CD8-positive, alpha-beta memory T cell (primary cell): Measurements from ENCODE around the gene ZNF343. TPM values are rescaled to one million over a fixed set of nuclear protein-coding genes. Genes with fewer than 3 reads are reported as not detected.

ENCODE experiments used
- CTCF ChIA-PET: fragments of 350-600 bp; sonication (Branson Sonifier 250); formaldehyde crosslinking; loops from one replicate; lab custom pipeline; 2021; ENCODE audit warnings: antibody characterized with exemption; lab: Charles Lee
- POLR2A ChIA-PET: fragments of 350-600 bp; sonication (Branson Sonifier 250); formaldehyde crosslinking; loops from one replicate; lab custom pipeline; 2021; ENCODE audit warnings: antibody characterized with exemption; lab: Charles Lee
- DNase-seq, 5 donors: peaks; one replicate each; pipeline versions ENCODE4 v3.0.0 to v3.0.0-alpha.2; 2020 to 2022; ENCODE audit warnings: mixed read lengths in 1 of 5
- H3K27ac ChIP-seq: one replicate; pipeline ENCODE4 v1.7.0; 2013; ENCODE audit warnings: low read depth, mild to moderate bottlenecking, low read length, moderate library complexity
- H3K27me3 ChIP-seq: 2 replicates; pipeline ENCODE4 v1.7.0; 2013; ENCODE audit warnings: low read length, mild to moderate bottlenecking; ENCODE audit not compliant: insufficient read depth, poor library complexity, severe bottlenecking
- H3K36me3 ChIP-seq: 2 replicates; pipeline ENCODE4 v1.7.0; 2013; ENCODE audit warnings: mild to moderate bottlenecking, low read length, moderate library complexity; ENCODE audit not compliant: insufficient read depth
- H3K4me1 ChIP-seq: 2 replicates; pipeline ENCODE4 v1.7.0; 2013; ENCODE audit warnings: mild to moderate bottlenecking, low read length, moderate library complexity; ENCODE audit not compliant: insufficient read depth
- H3K4me3 ChIP-seq: 2 replicates; pipeline ENCODE4 v1.7.0; 2013; ENCODE audit warnings: mild to moderate bottlenecking, low read length
- H3K9me3 ChIP-seq: 2 replicates; pipeline ENCODE4 v1.7.0; 2013; ENCODE audit warnings: mild to moderate bottlenecking, low read length
- H3K27ac Mint-ChIP-seq, 8 donors: one replicate each; pipeline ENCODE4 v1.8.0; 2020 to 2021; ENCODE audit warnings: mixed read lengths in 8 of 8, mild to moderate bottlenecking in 6 of 8, inconsistent platforms in 3 of 8, moderate library complexity in 3 of 8
- H3K27me3 Mint-ChIP-seq, 2 donors: one replicate each; pipeline ENCODE4 v1.8.0; 2020 to 2021; ENCODE audit warnings: mixed read lengths in 2 of 2, mild to moderate bottlenecking in 1 of 2, moderate library complexity in 1 of 2
- H3K36me3 Mint-ChIP-seq, 3 donors: one replicate each; pipeline ENCODE4 v1.8.0; 2020 to 2021; ENCODE audit warnings: mixed read lengths in 3 of 3, inconsistent platforms in 1 of 3, mild to moderate bottlenecking in 1 of 3
- H3K4me1 Mint-ChIP-seq, 3 donors: one replicate each; pipeline ENCODE4 v1.8.0; 2020 to 2021; ENCODE audit warnings: mixed read lengths in 3 of 3, inconsistent platforms in 1 of 3, mild to moderate bottlenecking in 1 of 3
- H3K4me3 Mint-ChIP-seq, 7 donors: one replicate each; pipeline ENCODE4 v1.8.0; 2020 to 2021; ENCODE audit warnings: mixed read lengths in 7 of 7, mild to moderate bottlenecking in 6 of 7, moderate library complexity in 4 of 7, inconsistent platforms in 2 of 7
- H3K9me3 Mint-ChIP-seq, 5 donors: one replicate each; pipeline ENCODE4 v1.8.0; 2020 to 2022; ENCODE audit warnings: mixed read lengths in 5 of 5, mild to moderate bottlenecking in 3 of 5, moderate library complexity in 2 of 5, inconsistent platforms in 1 of 5
- polyA plus RNA-seq: library from polyadenylated mRNA; unstranded; fragments of 300-500 nt; fragmentation: Illumina TruSeq; gene quantifications from one replicate; pipeline ENCODE4 v1.2.3, GENCODE V29; 2021
- total RNA-seq, 2 experiments: library from RNA; stranded (reverse); gene quantifications; one replicate each; pipeline ENCODE4 v1.2.3, GENCODE V29; 2021

ZNF343 gene
- total and polyA plus RNA-seq, 3 experiments from 2014 or later, result 4.3 to 11.3 (median 11.3) TPM

DNA sequence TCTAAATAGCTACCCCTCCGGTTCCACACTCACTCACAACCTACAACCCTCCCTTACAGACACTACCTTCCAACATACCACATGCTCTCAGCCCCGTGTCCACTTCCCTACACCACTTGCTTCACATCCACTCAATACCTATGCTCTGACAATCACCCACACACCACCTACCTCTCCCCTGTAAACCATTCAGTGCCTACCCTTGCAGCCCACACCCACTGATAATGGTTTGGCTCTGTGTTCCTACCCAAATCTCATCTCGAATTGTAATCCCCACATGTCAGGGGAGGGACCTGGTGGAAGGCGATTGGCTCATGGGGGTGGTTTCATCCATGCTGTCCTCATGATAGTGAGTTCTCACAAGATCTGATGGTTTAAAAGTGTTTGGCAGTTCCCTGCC lies 9.8 kb upstream of the ZNF343 start:
- CTCF ChIA-PET, result no interaction called here
- Mint-ChIP-seq H3K9me3 (no peaks in the 10 kb centered on the region), H3K27me3 (peaks cover 2 to 4% of the 10 kb centered on the region in 2 donors)

DNA sequence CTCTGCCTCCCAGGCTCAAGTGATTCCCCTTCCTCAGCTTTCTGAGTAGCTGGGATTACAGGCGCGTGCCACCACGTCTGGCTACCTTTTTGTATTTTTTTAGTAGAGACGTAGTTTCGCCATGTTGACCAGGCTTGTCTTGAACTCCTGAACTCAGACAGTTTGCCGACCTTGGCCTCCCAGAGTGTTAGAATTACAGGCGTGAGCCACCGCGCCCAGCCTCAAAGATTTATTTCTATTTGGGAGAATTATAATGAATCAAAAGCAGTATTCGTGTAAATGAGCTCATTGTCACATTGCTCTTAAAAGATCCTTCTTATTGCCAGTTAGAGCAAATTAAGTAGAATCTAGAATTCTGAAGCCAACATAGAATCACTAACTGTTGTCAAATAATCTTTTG lies 9.4 kb upstream of the ZNF343 start:
- H3K27ac ChIP-seq, result no peak overlapping the region
- DNase-seq, result no peak
- ChIA-PET POLR2A (no interaction called here), CTCF (no interaction called here)
- no peaks in the 10 kb centered on the region for H3K27me3 ChIP-seq
- Mint-ChIP-seq H3K27ac (no peak overlapping the region), H3K27me3 (peaks cover 2 to 8% of the 10 kb centered on the region in 2 donors), H3K4me1 (peaks cover 3 to 4% (median 4%) of the 10 kb centered on the region in 3 donors), H3K36me3 (no peaks in the 10 kb centered on the region), H3K4me3 (no peak overlapping the region), H3K9me3 (no peaks in the 10 kb centered on the region)
- no peaks in the 10 kb centered on the region for H3K9me3 ChIP-seq
- H3K4me1 ChIP-seq, result no peaks in the 10 kb centered on the region
- no peaks in the 10 kb centered on the region for H3K36me3 ChIP-seq
- no peak overlapping the region for H3K4me3 ChIP-seq

More for the DNA sequence above, 9.8 kb upstream of the ZNF343 start:
- Histone ChIP-seq H3K36me3 (no peaks in the 10 kb centered on the region), H3K4me3 (no peak overlapping the region), H3K9me3 (no peaks in the 10 kb centered on the region), H3K27me3 (no peaks in the 10 kb centered on the region), H3K27ac (no peak overlapping the region), H3K4me1 (no peaks in the 10 kb centered on the region)
- Mint-ChIP-seq H3K4me1 (peaks cover 3 to 4% (median 4%) of the 10 kb centered on the region in 3 donors), H3K4me3 (no peak overlapping the region), H3K36me3 (no peaks in the 10 kb centered on the region), H3K27ac (no peak overlapping the region)
- no peak for DNase-seq
- POLR2A ChIA-PET, result no interaction called here

DNA sequence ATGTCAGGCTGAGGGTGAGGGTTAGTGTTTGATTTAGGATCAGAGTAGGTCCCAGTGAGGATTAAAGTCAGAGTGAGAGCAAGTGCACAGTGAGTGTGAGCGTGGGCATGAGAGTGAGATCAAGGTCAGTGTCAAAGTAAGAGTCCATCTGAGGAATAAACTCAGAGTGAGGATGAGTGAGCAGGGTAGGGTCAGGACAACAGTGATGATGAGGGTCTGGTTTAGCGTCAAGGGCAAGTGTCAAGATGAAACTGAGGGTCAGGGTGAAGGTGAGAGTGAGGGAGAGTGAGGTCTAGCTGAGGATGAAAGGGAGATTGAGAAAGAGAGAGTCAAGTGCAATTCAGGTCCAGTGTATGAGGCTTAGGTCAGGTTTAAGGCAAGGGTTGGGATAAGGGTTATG lies 7.7 kb upstream of the ZNF343 start:
- Histone ChIP-seq H3K4me3 (no peak overlapping the region), H3K4me1 (no peaks in the 10 kb centered on the region), H3K27me3 (no peaks in the 10 kb centered on the region), H3K36me3 (no peaks in the 10 kb centered on the region), H3K27ac (no peak overlapping the region), H3K9me3 (no peaks in the 10 kb centered on the region)
- ChIA-PET CTCF (no interaction called here), POLR2A (no interaction called here)
- H3K36me3 Mint-ChIP-seq, result peaks cover 0 to 2% (median 0%) of the 10 kb centered on the region in 3 donors
- no peaks in the 10 kb centered on the region for H3K9me3 Mint-ChIP-seq
- no peak overlapping the region for H3K4me3 Mint-ChIP-seq
- DNase-seq, result no peak
- H3K27me3 Mint-ChIP-seq, result peaks cover 2 to 22% of the 10 kb centered on the region in 2 donors
- peaks cover under 1% of the 10 kb centered on the region in 3 donors for H3K4me1 Mint-ChIP-seq
- no peak overlapping the region for H3K27ac Mint-ChIP-seq

DNA sequence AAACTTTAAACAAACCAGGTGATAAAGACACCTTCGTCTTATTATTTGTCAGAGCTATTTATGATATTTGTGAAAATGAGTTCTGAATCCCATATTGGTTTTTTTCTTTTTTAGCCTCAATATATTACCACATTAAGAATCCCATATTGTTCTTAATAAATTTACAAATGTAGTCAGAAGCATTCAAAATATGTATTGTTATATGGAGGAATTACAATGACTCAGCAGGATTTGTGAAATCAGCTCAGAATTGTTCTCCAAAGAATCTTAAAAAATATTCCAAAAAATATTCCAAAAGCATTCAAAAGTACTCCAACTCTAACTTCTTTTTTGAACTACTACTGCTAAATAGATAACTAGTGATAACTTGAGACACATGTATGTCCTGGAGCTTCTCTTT lies 6.5 kb upstream of the ZNF343 start:
- Mint-ChIP-seq H3K27me3 (peaks cover 7 to 30% of the 10 kb centered on the region in 2 donors), H3K9me3 (no peaks in the 10 kb centered on the region), H3K27ac (no peak overlapping the region), H3K4me3 (no peak overlapping the region), H3K4me1 (no peaks in the 10 kb centered on the region), H3K36me3 (peaks cover 0 to 2% (median 0%) of the 10 kb centered on the region in 3 donors)
- POLR2A ChIA-PET, result no interaction called here
- H3K27me3 ChIP-seq, result no peaks in the 10 kb centered on the region
- CTCF ChIA-PET, result interaction anchor here (8.8 kb wide), 1 partner anchor 8 kb away, joined by 89 read pairs; no protein-coding TSS in a partner anchor
- H3K9me3 ChIP-seq, result no peaks in the 10 kb centered on the region
- no peak for DNase-seq
- H3K27ac ChIP-seq, result no peak overlapping the region
- H3K4me3 ChIP-seq, result no peak overlapping the region
- H3K4me1 ChIP-seq, result no peaks in the 10 kb centered on the region
- no peaks in the 10 kb centered on the region for H3K36me3 ChIP-seq

DNA sequence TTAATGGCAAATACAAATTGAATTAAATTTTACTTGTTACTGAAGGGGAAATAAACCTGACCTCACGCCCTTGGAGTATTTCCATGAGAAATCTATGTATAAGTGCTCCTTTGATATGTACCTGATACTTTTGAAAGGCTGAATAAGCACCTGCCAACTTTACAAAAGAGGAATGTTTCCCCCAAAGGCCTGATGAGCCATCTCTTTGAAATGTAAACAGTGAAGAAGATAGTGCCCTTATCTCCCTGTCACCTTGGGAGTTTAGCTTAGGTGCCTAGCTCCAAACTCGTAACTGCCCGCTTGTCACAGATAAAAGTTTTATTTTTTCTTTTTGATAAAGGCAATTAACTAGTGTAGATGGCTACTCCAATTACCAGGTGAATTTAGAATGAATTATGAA lies 1.1 kb upstream of the ZNF343 start:
- Histone ChIP-seq H3K27ac (no peak overlapping the region), H3K36me3 (no peaks in the 10 kb centered on the region), H3K4me3 (no peak overlapping the region), H3K4me1 (peaks cover 15% of the 10 kb centered on the region), H3K27me3 (no peaks in the 10 kb centered on the region), H3K9me3 (no peaks in the 10 kb centered on the region)
- POLR2A ChIA-PET, result no interaction called here
- peak overlapping the region in 3 of 7 donors; percentile 34 to 90 (median 48) for H3K4me3 Mint-ChIP-seq
- H3K9me3 Mint-ChIP-seq, result no peaks in the 10 kb centered on the region
- peaks cover 0 to 6% (median 2%) of the 10 kb centered on the region in 3 donors for H3K36me3 Mint-ChIP-seq
- H3K4me1 Mint-ChIP-seq, result peaks cover 16 to 25% (median 18%) of the 10 kb centered on the region in 3 donors
- CTCF ChIA-PET, result interaction anchor here (8.8 kb wide), 1 partner anchor 13 kb away, joined by 89 read pairs; no protein-coding TSS in a partner anchor
- peaks cover 7 to 30% of the 10 kb centered on the region in 2 donors for H3K27me3 Mint-ChIP-seq
- no peak overlapping the region for H3K27ac Mint-ChIP-seq
- DNase-seq, result no peak

DNA sequence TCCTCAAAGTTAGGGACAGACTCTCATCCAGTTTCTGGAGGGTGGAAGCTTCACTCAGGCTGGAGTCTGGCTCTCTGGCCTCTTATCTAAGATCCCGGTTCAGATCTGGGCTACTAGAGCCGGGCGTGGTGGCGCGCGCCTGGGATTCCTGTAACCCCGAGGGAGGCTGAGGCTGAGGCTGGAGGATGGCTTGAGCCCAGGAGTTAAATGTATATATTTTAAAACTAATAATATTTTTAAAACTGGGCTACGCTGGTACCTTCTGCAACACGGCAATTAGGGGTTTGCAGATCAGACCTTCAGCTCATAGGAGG lies 710 bp upstream of the ZNF343 start:
- H3K36me3 Mint-ChIP-seq, result peaks cover 0 to 6% (median 2%) of the 10 kb centered on the region in 3 donors
- DNase-seq, result no peak
- ChIA-PET CTCF (interaction anchor here (8.8 kb wide), 1 partner anchor 13 kb away, joined by 89 read pairs; no protein-coding TSS in a partner anchor), POLR2A (interaction anchor here (0.6 kb wide), 1 partner anchor 40 kb away, joined by 3 read pairs; no protein-coding TSS in a partner anchor)
- Histone ChIP-seq H3K27me3 (no peaks in the 10 kb centered on the region), H3K9me3 (no peaks in the 10 kb centered on the region), H3K36me3 (no peaks in the 10 kb centered on the region), H3K27ac (peak overlapping the region; percentile 74), H3K4me1 (peaks cover 15% of the 10 kb centered on the region), H3K4me3 (peak overlapping the region; percentile 78)
- peaks cover 7 to 30% of the 10 kb centered on the region in 2 donors for H3K27me3 Mint-ChIP-seq
- H3K9me3 Mint-ChIP-seq, result no peaks in the 10 kb centered on the region
- peak overlapping the region; percentile 90 to 100 (median 98) for H3K4me3 Mint-ChIP-seq
- H3K27ac Mint-ChIP-seq, result peak overlapping the region in 7 of 8 donors; percentile 77 to 97 (median 94)
- H3K4me1 Mint-ChIP-seq, result peaks cover 16 to 25% (median 18%) of the 10 kb centered on the region in 3 donors

DNA sequence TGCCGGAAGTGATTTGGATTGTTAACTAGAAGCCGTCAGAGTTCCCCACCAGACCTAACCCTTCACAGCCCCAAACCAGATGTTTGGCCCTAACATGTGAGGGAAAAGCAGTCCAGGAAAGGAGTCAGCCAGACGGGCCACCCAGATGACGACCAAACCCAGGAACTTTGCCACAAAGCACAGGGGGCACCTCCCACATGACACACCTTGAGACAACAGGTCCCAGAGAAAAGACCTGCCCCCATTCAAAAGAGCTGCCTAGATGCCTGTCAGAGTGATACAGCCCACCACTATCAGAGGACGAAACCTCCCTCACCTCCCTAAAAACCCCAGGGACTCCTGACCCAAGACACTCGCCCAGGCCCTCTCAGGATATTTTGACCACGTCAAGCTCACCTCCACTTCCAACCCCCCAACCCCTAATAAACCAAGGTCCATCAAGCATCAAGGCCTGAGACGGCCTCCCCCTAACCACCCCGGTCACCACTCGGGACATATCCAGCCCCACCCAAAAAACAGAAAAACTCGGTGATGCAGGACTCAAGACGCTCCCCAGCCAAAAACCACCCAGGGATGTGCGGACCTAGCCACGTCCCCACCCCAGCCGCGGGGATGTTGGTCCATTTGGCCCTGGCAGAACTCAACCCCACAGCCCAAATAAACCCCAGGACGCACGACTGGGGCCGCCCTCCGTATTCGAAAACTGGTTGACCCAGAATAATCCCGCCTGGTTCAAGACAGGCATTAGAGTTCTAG lies 662 bp downstream of the ZNF343 start:
- peak overlapping the region; percentile 78 for H3K4me3 ChIP-seq
- CTCF ChIA-PET, result interaction anchor here (1.2 to 8.8 kb wide), 2 partner anchors 15 to 144 kb away, joined by 5 to 89 read pairs; partner anchors contain the start of gene NOP56
- H3K9me3 Mint-ChIP-seq, result no peaks in the 10 kb centered on the region
- H3K27me3 Mint-ChIP-seq, result peaks cover 6 to 21% of the 10 kb centered on the region in 2 donors
- H3K27me3 ChIP-seq, result no peaks in the 10 kb centered on the region
- peaks cover 20 to 25% (median 24%) of the 10 kb centered on the region in 3 donors for H3K4me1 Mint-ChIP-seq
- peak overlapping the region; percentile 90 to 100 (median 98) for H3K4me3 Mint-ChIP-seq
- H3K9me3 ChIP-seq, result no peaks in the 10 kb centered on the region
- H3K4me1 ChIP-seq, result peaks cover 15% of the 10 kb centered on the region
- H3K27ac Mint-ChIP-seq, result peak overlapping the region; percentile 50 to 99 (median 88)
- POLR2A ChIA-PET, result interaction anchor here (0.9 to 1.5 kb wide), 2 partner anchors 14 to 37 kb away, joined by 4 read pairs; partner anchors contain the start of gene SNRPB
- no peaks in the 10 kb centered on the region for H3K36me3 ChIP-seq
- peaks cover 0 to 6% (median 2%) of the 10 kb centered on the region in 3 donors for H3K36me3 Mint-ChIP-seq
- H3K27ac ChIP-seq, result peak overlapping the region; percentile 74
- peak in 1 of 5 donors; percentile 6 for DNase-seq

DNA sequence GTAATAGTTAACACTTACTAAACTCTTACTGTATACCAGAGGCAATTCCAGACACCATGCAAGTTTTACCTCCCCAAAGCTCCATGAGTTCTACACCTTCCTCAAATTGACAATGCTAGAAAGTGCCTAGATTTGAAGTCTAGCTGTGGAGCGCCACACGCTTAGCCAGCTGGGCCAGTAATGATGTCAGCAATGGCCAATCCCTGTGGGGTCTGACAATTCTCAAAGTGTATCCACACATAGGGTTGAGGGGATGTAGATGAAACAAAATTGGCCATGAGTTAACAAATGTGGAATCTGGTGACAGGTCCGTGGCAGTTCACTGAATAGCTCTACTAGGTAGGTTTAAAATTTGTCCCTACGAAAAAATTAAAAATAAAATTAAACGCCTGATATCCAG lies 1.3 kb downstream of the ZNF343 start:
- no peaks in the 10 kb centered on the region for H3K9me3 ChIP-seq
- peak overlapping the region; percentile 90 to 100 (median 98) for H3K4me3 Mint-ChIP-seq
- H3K4me1 ChIP-seq, result peaks cover 15% of the 10 kb centered on the region
- peak overlapping the region in 1 of 8 donors; percentile 89 for H3K27ac Mint-ChIP-seq
- peaks cover 23 to 27% (median 25%) of the 10 kb centered on the region in 3 donors for H3K4me1 Mint-ChIP-seq
- no peak overlapping the region for H3K27ac ChIP-seq
- no peaks in the 10 kb centered on the region for H3K27me3 ChIP-seq
- no peak for DNase-seq
- no peak overlapping the region for H3K4me3 ChIP-seq
- peaks cover 6 to 18% of the 10 kb centered on the region in 2 donors for H3K27me3 Mint-ChIP-seq
- CTCF ChIA-PET, result interaction anchor here (1.2 to 8.8 kb wide), 2 partner anchors 15 to 144 kb away, joined by 5 to 89 read pairs; partner anchors contain the start of gene NOP56
- POLR2A ChIA-PET, result interaction anchor here (1.5 kb wide), 1 partner anchor 15 kb away, joined by 4 read pairs; no protein-coding TSS in a partner anchor
- no peaks in the 10 kb centered on the region for H3K36me3 ChIP-seq
- peaks cover 0 to 6% (median 2%) of the 10 kb centered on the region in 3 donors for H3K36me3 Mint-ChIP-seq
- H3K9me3 Mint-ChIP-seq, result no peaks in the 10 kb centered on the region
